Activated T-cell treated with anti-CD3 and anti-CD28 coated beads, Interleukin-2, amount 50 U/mL, for 48 hours (primary cell): Measurements from ENCODE around the gene ADCYAP1.

ENCODE experiments used
- DNase-seq, 2 experiments: peaks; one replicate each; pipeline ENCODE4 v3.0.0-alpha.2; 2020

ADCYAP1 gene

GRCh38 chr18:911025-911424 lies 6.4 kb downstream of the ADCYAP1 start:
- DNase-seq: no peak

GRCh38 chr18:911486-911885 lies 6.8 kb downstream of the ADCYAP1 start:
- no peak for DNase-seq

GRCh38 chr18:916562-916961 lies 11.9 kb downstream of the ADCYAP1 start:
- DNase-seq: no peak

- no peak for DNase-seq
Observed at GRCh38 chr18:919078-919477, 14.4 kb downstream of the ADCYAP1 start.

GRCh38 chr18:923144-923866 lies 18.6 kb downstream of the ADCYAP1 start:
- DNase-seq: no peak

- DNase-seq: no peak
Observed at GRCh38 chr18:924987-925386, 20.3 kb downstream of the ADCYAP1 start.

GRCh38 chr18:926946-927345 lies 22.3 kb downstream of the ADCYAP1 start:
- no peak for DNase-seq

GRCh38 chr18:933082-933481 lies 28.4 kb downstream of the ADCYAP1 start:
- no peak for DNase-seq

GRCh38 chr18:934518-935133 lies 30.0 kb downstream of the ADCYAP1 start:
- no peak for DNase-seq

GRCh38 chr18:936941-937340 lies 32.3 kb downstream of the ADCYAP1 start:
- DNase-seq: no peak

- DNase-seq: no peak
Observed at GRCh38 chr18:939166-939565, 34.5 kb downstream of the ADCYAP1 start.

GRCh38 chr18:939958-940357 lies 35.3 kb downstream of the ADCYAP1 start:
- DNase-seq: no peak

GRCh38 chr18:941331-941730 lies 36.7 kb downstream of the ADCYAP1 start:
- DNase-seq: no peak

GRCh38 chr18:944440-944839 lies 39.8 kb downstream of the ADCYAP1 start:
- no peak for DNase-seq

GRCh38 chr18:949724-950631 lies 45.3 kb downstream of the ADCYAP1 start:
- DNase-seq: no peak

GRCh38 chr18:950882-951495 lies 46.3 kb downstream of the ADCYAP1 start:
- no peak for DNase-seq

GRCh38 chr18:955384-956066 lies 50.9 kb downstream of the ADCYAP1 start:
- DNase-seq: no peak

GRCh38 chr18:957829-958228 lies 53.2 kb downstream of the ADCYAP1 start:
- DNase-seq: no peak

- DNase-seq: no peak
Observed at GRCh38 chr18:959854-960253, 55.2 kb downstream of the ADCYAP1 start.
